Measurements from ENCODE around the gene TAC4.

DNA sequence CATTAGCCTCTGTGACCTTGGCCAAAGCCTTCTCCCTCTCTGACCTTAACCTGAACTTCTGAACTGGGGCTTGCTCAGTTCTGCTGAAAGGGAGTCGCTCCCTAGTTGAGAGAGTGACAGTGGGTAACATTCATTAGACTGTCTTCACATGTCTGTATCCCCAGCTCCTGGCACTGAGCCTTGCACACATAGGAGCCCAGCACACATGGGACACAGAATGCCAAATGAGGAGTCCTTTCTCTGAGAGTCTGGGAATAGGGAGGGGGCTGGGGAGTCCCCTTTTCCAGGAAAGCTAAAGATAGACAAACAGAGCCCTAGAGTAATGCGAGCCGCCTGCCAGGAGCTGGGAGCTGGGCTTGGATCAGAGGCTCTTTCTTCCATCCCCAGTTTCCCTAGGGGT lies 2.5 kb downstream of the TAC4 start:
- TF ChIP-seq JUNB (IDR thresholded peaks at IDR 0.05) (no peak), CTCF (IDR thresholded peaks at IDR 0.05) (no peak), CEBPB (IDR thresholded peaks at IDR 0.05) (no peak), NR3C1 (IDR thresholded peaks at IDR 0.05) (no peak), RAD21 (conservative IDR thresholded peaks at IDR 0.05 in 1 of 2, IDR thresholded peaks at IDR 0.05 in 1 of 2) (no peak), ZNF302 (CRISPR knock-in tag; IDR thresholded peaks at IDR 0.05) (no peak)
